Small intestine (tissue), 7 donors: Measurements from ENCODE around the gene TXNRD3. TPM values are rescaled to one million over a fixed set of nuclear protein-coding genes. Genes with fewer than 3 reads are reported as not detected.
"Not testable (repeated sequence)": the region's sequence is repeated elsewhere in the genome, so short reads cannot be mapped to it uniquely, and the experiment has no call there.

Experiments
- DNase-seq, 2 donors: peaks; one replicate each; pipeline versions ENCODE4 v3.0.0 to v3.0.0-alpha.2; 2013
- FAIRE-seq: peaks from 2 replicates; lab custom pipeline; 2012; peaks lifted over from hg19 to GRCh38; lab: Jason Lieb, UNC
- H3K27ac ChIP-seq, 3 donors: one replicate each; pipeline ENCODE4 v1.5.1; 2013; ENCODE audit warnings: low read length in 2 of 3, mild to moderate bottlenecking in 2 of 3, control low read depth in 1 of 3, inconsistent platforms in 1 of 3, low read depth in 1 of 3, moderate library complexity in 1 of 3
- H3K27me3 ChIP-seq, 3 donors: one replicate each; pipeline ENCODE4 v1.6.1; 2013; ENCODE audit warnings: low read length in 3 of 3, inconsistent platforms in 1 of 3; ENCODE audit not compliant: control insufficient read depth in 3 of 3, insufficient read depth in 3 of 3
- H3K36me3 ChIP-seq, 3 donors: one replicate each; pipeline ENCODE4 v1.6.1; 2013; ENCODE audit warnings: low read length in 3 of 3, inconsistent platforms in 1 of 3, low read depth in 1 of 3, mild to moderate bottlenecking in 1 of 3, moderate library complexity in 1 of 3; ENCODE audit not compliant: control insufficient read depth in 3 of 3, insufficient read depth in 2 of 3
- H3K4me1 ChIP-seq, 3 donors: one replicate each; pipeline ENCODE4 v1.6.1; 2013; ENCODE audit warnings: low read length in 2 of 3, inconsistent platforms in 1 of 3, low read depth in 1 of 3, mild to moderate bottlenecking in 1 of 3, moderate library complexity in 1 of 3; ENCODE audit not compliant: control insufficient read depth in 3 of 3, insufficient read depth in 2 of 3
- H3K4me3 ChIP-seq, 3 donors: one replicate each; pipeline ENCODE4 v1.5.1; 2013; ENCODE audit warnings: low read length in 3 of 3, control low read depth in 1 of 3, inconsistent platforms in 1 of 3, low read depth in 1 of 3, mild to moderate bottlenecking in 1 of 3, moderate library complexity in 1 of 3
- H3K9me3 ChIP-seq, 2 donors: one replicate each; pipeline ENCODE4 v1.6.1; 2013; ENCODE audit warnings: low read depth in 1 of 2, low read length in 1 of 2; ENCODE audit not compliant: control insufficient read depth in 2 of 2, insufficient read depth in 1 of 2
- WGBS, 3 donors: extraction: QIAGEN DNeasy Blood & Tissue Kit; methylation state at CpG; one replicate each; pipeline ENCODE4 v1.1.7; 2013; 5-methylcytosine and 5-hydroxymethylcytosine counted together
- polyA plus RNA-seq, 4 donors: library from polyadenylated mRNA; stranded (reverse) in 3 of 4; unstranded in 1 of 4; fragments of 200-250 nt in 3 of 4; fragments of 120-200 nt in 1 of 4; gene quantifications; one replicate each; pipeline versions ENCODE4 v1.2.1 to v1.2.3, GENCODE V29; 2013
- donor health status: healthy with polysubstance abuse.
- donor health status: control.
- donor health status: control.
- donor health status: Bipolar disorder and iron deficiency.
- donor health status: healthy.

TXNRD3 gene
- polyA plus RNA-seq, 4 donors, result 0.89 to 7.4 (median 2.8) TPM

DNA sequence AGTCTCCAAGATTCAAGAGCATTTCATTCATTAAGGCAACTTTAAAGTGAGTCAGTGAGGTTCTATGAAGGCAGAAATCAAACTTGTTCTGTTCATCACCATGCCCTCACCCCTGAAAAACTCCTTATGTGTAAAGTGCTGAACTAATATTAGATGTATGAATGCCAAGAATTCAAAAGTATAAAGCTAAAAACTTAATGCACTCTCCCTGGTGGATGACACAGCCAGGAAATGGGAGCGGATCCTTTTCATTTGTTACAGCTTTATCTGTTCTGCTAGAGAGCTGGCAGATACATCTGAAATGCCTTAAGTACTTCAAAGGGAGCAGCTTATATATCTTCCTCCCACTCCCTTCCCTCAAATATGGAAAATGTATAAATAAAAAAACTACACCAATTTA, 8.2 kb downstream of the TXNRD3 start:
- H3K4me3 ChIP-seq, result no peak overlapping the region
- DNase-seq, result no peak
- H3K36me3 ChIP-seq, result peaks cover 0 to 8% (median 0%) of the 10 kb centered on the region in 3 donors
- no peak for FAIRE-seq
- H3K9me3 ChIP-seq, result no peaks in the 10 kb centered on the region
- H3K4me1 ChIP-seq, result no peaks in the 10 kb centered on the region
- WGBS, 3 donors, result 84 to 100% (median 87%) methylated on average over 1 of the region's 1 CpG
- no peaks in the 10 kb centered on the region for H3K27me3 ChIP-seq
- H3K27ac ChIP-seq, result no peak overlapping the region

- no peak for FAIRE-seq
Measured at GRCh38 chr3:126644615-126645014, 10.3 kb downstream of the TXNRD3 start.

DNA sequence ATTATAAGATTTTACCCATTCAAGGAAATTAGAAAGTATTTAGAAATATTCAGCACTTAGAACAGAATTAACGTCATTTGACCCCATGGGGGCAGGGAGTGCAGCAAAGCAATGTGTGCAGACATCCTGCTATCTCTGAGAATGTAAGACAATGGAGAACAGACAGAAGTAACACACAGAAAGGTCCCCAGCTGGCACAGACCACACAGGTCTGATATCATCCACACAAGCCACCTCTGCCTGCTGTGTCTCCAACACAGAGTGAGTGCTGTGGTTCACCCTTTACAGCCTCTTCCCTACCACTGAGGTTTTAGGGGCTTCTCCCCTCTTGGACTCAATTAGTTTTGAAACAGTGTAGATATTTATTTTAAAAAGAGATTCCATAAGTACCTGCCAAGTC, 16.1 kb downstream of the TXNRD3 start:
- DNase-seq (no peak), FAIRE-seq (no peak)

More at GRCh38 chr3:126644615-126645014, 10.3 kb downstream of the TXNRD3 start:
- no peak overlapping the region for H3K27ac ChIP-seq
- no peak overlapping the region for H3K4me3 ChIP-seq
- H3K9me3 ChIP-seq, result no peaks in the 10 kb centered on the region
- H3K36me3 ChIP-seq, result peaks cover 0 to 8% (median 0%) of the 10 kb centered on the region in 3 donors
- no peak for DNase-seq
- no peaks in the 10 kb centered on the region for H3K4me1 ChIP-seq
- H3K27me3 ChIP-seq, result no peaks in the 10 kb centered on the region
- WGBS, 3 donors, result 84 to 88% (median 85%) methylated on average over 2 of the region's 2 CpGs

DNA sequence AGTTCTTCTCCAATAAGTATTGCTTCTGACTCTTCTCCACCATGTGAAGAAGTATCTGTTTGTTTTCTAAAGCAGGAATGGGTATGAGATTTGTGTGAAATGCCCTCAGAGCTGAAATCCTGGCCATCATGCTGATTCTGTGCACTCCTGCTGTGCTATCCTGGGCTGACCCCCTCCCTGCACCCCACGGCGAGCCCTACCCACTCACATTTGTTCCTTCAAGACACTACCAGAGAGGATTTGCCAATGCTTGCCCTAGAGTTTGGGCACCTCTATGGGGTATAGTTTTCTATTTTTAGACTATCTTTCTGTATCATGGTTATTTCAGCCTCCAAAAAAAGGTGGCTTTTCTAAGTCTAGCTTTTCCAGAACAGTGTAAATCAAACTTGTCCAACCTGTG, 18.5 kb downstream of the TXNRD3 start:
- Histone ChIP-seq H3K4me1 (no peaks in the 10 kb centered on the region), H3K9me3 (no peaks in the 10 kb centered on the region), H3K4me3 (no peak overlapping the region), H3K36me3 (peaks cover 0 to 5% (median 0%) of the 10 kb centered on the region in 3 donors), H3K27me3 (no peaks in the 10 kb centered on the region), H3K27ac (no peak overlapping the region)
- DNase-seq, result no peak
- WGBS, 3 donors, result 86 to 97% (median 96%) methylated on average over 2 of the region's 2 CpGs
- no peak for FAIRE-seq

More for the DNA sequence above, 16.1 kb downstream of the TXNRD3 start:
- 82 to 96% (median 84%) methylated on average over 1 of the region's 1 CpG for whole genome bisulfite sequencing, 3 donors
- no peaks in the 10 kb centered on the region for H3K27me3 ChIP-seq
- no peak overlapping the region for H3K4me3 ChIP-seq
- peaks cover 0 to 13% (median 0%) of the 10 kb centered on the region in 3 donors for H3K36me3 ChIP-seq
- no peaks in the 10 kb centered on the region for H3K9me3 ChIP-seq
- H3K27ac ChIP-seq, result no peak overlapping the region
- no peaks in the 10 kb centered on the region for H3K4me1 ChIP-seq

DNA sequence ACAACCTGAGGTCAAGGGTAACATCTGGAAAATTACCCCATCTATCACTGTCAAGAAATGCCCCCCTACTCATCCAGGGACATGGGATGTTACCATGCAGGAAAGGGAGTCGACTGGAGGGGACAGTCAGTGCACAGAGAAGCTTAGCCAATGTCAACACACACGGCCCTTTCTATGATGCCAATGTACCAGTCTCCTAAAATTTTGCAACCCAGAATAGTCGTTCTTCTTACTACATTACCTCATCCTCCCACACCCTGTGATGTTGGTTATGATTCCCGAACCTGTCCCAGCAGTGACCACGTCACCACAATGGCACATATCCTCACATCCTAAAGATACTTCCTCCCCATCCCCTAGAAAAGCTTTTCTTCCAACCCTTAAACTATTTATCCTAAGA, 20.1 kb downstream of the TXNRD3 start:
- Histone ChIP-seq H3K36me3 (peaks cover 0 to 5% (median 0%) of the 10 kb centered on the region in 3 donors), H3K27me3 (no peaks in the 10 kb centered on the region), H3K9me3 (no peaks in the 10 kb centered on the region), H3K27ac (no peak overlapping the region), H3K4me1 (no peaks in the 10 kb centered on the region), H3K4me3 (no peak overlapping the region)
- DNase-seq (no peak), FAIRE-seq (no peak)
- WGBS, 3 donors, result 83 to 92% (median 88%) methylated on average over 5 of the region's 5 CpGs

DNA sequence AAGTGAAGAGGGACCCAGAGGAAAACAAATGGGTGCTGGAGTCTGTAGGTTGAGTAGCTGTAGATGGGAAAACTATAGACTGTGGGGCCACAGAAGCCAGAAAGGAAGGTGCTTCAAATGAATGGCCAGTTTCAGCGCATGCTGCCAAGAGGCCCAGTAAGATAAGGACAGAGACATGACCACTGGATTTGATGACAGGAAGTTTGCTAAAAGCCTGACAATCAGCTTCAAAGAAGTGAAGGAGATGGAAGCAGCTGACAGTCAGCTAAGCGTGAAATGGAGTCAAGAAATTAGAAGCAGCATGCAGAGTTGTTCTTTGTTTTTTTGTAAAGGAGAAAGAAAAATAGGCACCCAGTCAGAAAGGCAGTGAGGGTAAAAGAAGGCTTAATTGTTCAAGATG, 24.9 kb downstream of the TXNRD3 start:
- no peak overlapping the region for H3K27ac ChIP-seq
- FAIRE-seq (no peak), DNase-seq (no peak)
- WGBS, 3 donors, result 89 to 94% (median 92%) methylated on average over 2 of the region's 2 CpGs
- H3K36me3 ChIP-seq, result peaks cover 0 to 2% (median 0%) of the 10 kb centered on the region in 3 donors
- H3K4me3 ChIP-seq, result no peak overlapping the region
- H3K4me1 ChIP-seq, result no peaks in the 10 kb centered on the region
- H3K9me3 ChIP-seq, result no peaks in the 10 kb centered on the region
- no peaks in the 10 kb centered on the region for H3K27me3 ChIP-seq

GRCh38 chr3:126625735-126626134, 29.2 kb downstream of the TXNRD3 start:
- H3K36me3 ChIP-seq, H3K4me3 ChIP-seq, H3K4me1 ChIP-seq, H3K27ac ChIP-seq, H3K9me3 ChIP-seq, DNase-seq, FAIRE-seq, H3K27me3 ChIP-seq: not testable (repeated sequence)
- WGBS, 3 donors, result 78 to 88% (median 87%) methylated on average over 3 of the region's 3 CpGs

DNA sequence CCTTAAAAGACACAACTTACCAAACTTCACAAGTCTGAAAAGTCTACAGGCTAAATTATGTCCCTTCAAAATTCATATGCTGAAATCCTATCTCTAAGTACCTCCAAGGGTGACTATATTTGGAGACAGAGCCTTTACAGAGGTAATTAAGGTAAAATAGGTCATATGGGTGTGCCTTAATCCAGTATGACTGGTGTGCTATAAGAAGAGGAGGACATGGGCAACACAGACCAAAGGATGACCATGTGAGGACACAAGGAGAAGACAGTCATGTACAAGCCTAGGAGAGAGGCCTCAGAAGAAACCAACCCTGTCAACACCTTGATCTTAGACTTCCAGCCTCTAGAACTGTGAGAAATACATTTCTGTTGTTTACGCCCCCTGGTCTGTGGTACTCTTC, 32.2 kb downstream of the TXNRD3 start:
- Histone ChIP-seq H3K27ac (no peak overlapping the region), H3K9me3 (no peaks in the 10 kb centered on the region), H3K27me3 (no peaks in the 10 kb centered on the region), H3K36me3 (peaks cover 0 to 3% (median 0%) of the 10 kb centered on the region in 3 donors), H3K4me3 (no peak overlapping the region), H3K4me1 (no peaks in the 10 kb centered on the region)
- no peak for DNase-seq
- no peak for FAIRE-seq
- 91 to 96% (median 96%) methylated on average over 1 of the region's 1 CpG for WGBS, 3 donors
